MM.1S (cell line): ENCODE measurements around the gene TXNRD1.

Experiments used
- CTCF ChIP-seq: fragments of 300-600 bp; sonication (generic); IDR thresholded peaks from 2 replicates; pipeline ENCODE4 v1.5.1; 2016; ENCODE audit warnings: antibody characterized with exemption, low read length, mixed read lengths
- EZH2 ChIP-seq: fragments of 300-600 bp; sonication (generic); optimal IDR thresholded peaks from 2 replicates; pipeline ENCODE3; 2017; ENCODE audit warnings: low read depth, mild to moderate bottlenecking, antibody characterized with exemption, low read length, mixed read lengths
- EZH2phosphoT487 ChIP-seq: fragments of 300-600 bp; sonication (generic); IDR thresholded peaks from 2 replicates; pipeline ENCODE4 v1.6.1; 2018; ENCODE audit warnings: antibody characterized with exemption, low read length

GRCh38 chr12:104360157-104360556, 144.6 kb downstream of the TXNRD1 start:
- TF ChIP-seq CTCF (no peak), EZH2 (no peak), EZH2phosphoT487 (no peak)
